ENCODE results near the gene KRT7. TPM values are rescaled to one million over a fixed set of nuclear protein-coding genes. Genes with fewer than 3 reads are reported as not detected.

Gene KRT7
- total RNA-seq, 4 donors from 2014 or later, result 2.4 to 4.0 (median 3.7) TPM

GRCh38 chr12:52221912-52222457, 11.1 kb upstream of the KRT7 start:
- no peak for TF ChIP-seq CTCF (IDR thresholded peaks at IDR 0.05; ENCODE audit: low read depth)

- TF ChIP-seq CTCF (IDR thresholded peaks at IDR 0.05; ENCODE audit: low read depth), result no peak
These were observed 10.4 kb upstream of the KRT7 start for GRCh38 chr12:52222692-52223091.

GRCh38 chr12:52223406-52224039, 9.5 kb upstream of the KRT7 start:
- TF ChIP-seq CTCF (IDR thresholded peaks at IDR 0.05; ENCODE audit: low read depth), result no peak

GRCh38 chr12:52224151-52224550, 8.9 kb upstream of the KRT7 start:
- no peak for TF ChIP-seq CTCF (IDR thresholded peaks at IDR 0.05; ENCODE audit: low read depth)

- TF ChIP-seq CTCF (IDR thresholded peaks at IDR 0.05; ENCODE audit: low read depth), result no peak
These were observed 7.3 kb upstream of the KRT7 start for GRCh38 chr12:52225752-52226151.

GRCh38 chr12:52226446-52226845, 6.6 kb upstream of the KRT7 start:
- TF ChIP-seq CTCF (IDR thresholded peaks at IDR 0.05; ENCODE audit: low read depth), result no peak

- TF ChIP-seq CTCF (IDR thresholded peaks at IDR 0.05; ENCODE audit: low read depth), result no peak
These were observed 5.4 kb upstream of the KRT7 start for GRCh38 chr12:52227606-52228166.

All from subcutaneous adipose tissue (tissue), 4 donors.